HEK293 (cell line): ENCODE measurements around the gene SIGMAR1.

ENCODE experiments used
- CTCF ChIA-PET: fragments of 350-600 bp; formaldehyde crosslinking; extraction: SDS; loops from one replicate; lab custom pipeline; 2021; ENCODE audit warnings: antibody characterized with exemption; lab: Yijun Ruan, JAX
- POLR2A ChIA-PET: fragments of 300-600 bp; formaldehyde crosslinking; extraction: SDS; loops from one replicate; lab custom pipeline; 2020; ENCODE audit warnings: antibody characterized with exemption, inconsistent platforms; lab: Yijun Ruan, JAX
- H3K27ac ChIP-seq: fragments of 200-500 bp; sonication (Bioruptor generic); 2 replicates; pipeline ENCODE4 v1.5.1; 2014; ENCODE audit warnings: low read depth, low read length, control low read depth, inconsistent platforms; ENCODE audit errors: extremely low read depth
- H3K36me3 ChIP-seq, 2 experiments: fragments of 200-500 bp in 1 of 2; sonication (Bioruptor generic) in 1 of 2; 1 replicate in 1 of 2; 2 replicates in 1 of 2; pipeline ENCODE4 v1.5.1; 2014 to 2017; ENCODE audit warnings: inconsistent platforms in 2 of 2, low read length in 2 of 2; ENCODE audit not compliant: control insufficient read depth in 2 of 2, insufficient read depth in 1 of 2
- H3K4me1 ChIP-seq: fragments of 200-500 bp; sonication (Bioruptor generic); 2 replicates; pipeline ENCODE4 v1.5.1; 2014; ENCODE audit warnings: mild to moderate bottlenecking, low read length, inconsistent platforms; ENCODE audit not compliant: control insufficient read depth, insufficient read depth
- H3K4me3 ChIP-seq: 2 replicates; pipeline ENCODE4 v1.5.1; 2011; ENCODE audit warnings: low read depth, mild to moderate bottlenecking, control low read depth, low read length, moderate library complexity
- H3K9me3 ChIP-seq: fragments of 200-500 bp; sonication (Bioruptor generic); 2 replicates; pipeline ENCODE4 v1.5.1; 2014; ENCODE audit warnings: low read depth, low read length, inconsistent platforms; ENCODE audit not compliant: control insufficient read depth, insufficient read depth
- GLIS2 ChIP-seq: fragments of 450-650 bp; formaldehyde crosslinking; IDR thresholded peaks from 2 replicates; pipeline ENCODE4 v1.5.1; 2016; ENCODE audit warnings: missing biosample characterization, missing genetic modification characterization
- IKZF3 ChIP-seq: fragments of 450-650 bp; IDR thresholded peaks from 2 replicates; pipeline ENCODE4 v1.5.0; 2018; ENCODE audit warnings: missing biosample characterization, mild to moderate bottlenecking, missing genetic modification characterization, moderate library complexity
- KLF16 ChIP-seq: fragments of 450-650 bp; formaldehyde crosslinking; IDR thresholded peaks from 2 replicates; pipeline ENCODE4 v1.5.1; 2017; ENCODE audit warnings: missing biosample characterization, missing genetic modification characterization
- WT1 ChIP-seq: fragments of 450-650 bp; formaldehyde crosslinking; IDR thresholded peaks from 2 replicates; pipeline ENCODE4 v1.5.1; 2016; ENCODE audit warnings: missing biosample characterization, missing genetic modification characterization
- ZBTB1 ChIP-seq: fragments of 450-650 bp; formaldehyde crosslinking; IDR thresholded peaks from 2 replicates; pipeline ENCODE4 v1.5.1; 2016; ENCODE audit warnings: missing biosample characterization, missing genetic modification characterization
- ZBTB17 ChIP-seq: fragments of 450-650 bp; formaldehyde crosslinking; IDR thresholded peaks from 2 replicates; pipeline ENCODE4 v1.5.1; 2016; ENCODE audit warnings: missing biosample characterization, missing genetic modification characterization
- ZBTB21 ChIP-seq: fragments of 450-650 bp; formaldehyde crosslinking; IDR thresholded peaks from 2 replicates; pipeline ENCODE4 v1.5.1; 2017; ENCODE audit warnings: missing biosample characterization, missing genetic modification characterization
- ZIC2 ChIP-seq: fragments of 450-650 bp; formaldehyde crosslinking; IDR thresholded peaks from 2 replicates; pipeline ENCODE4 v1.5.1; 2016; ENCODE audit warnings: missing biosample characterization, missing genetic modification characterization
- ZNF157 ChIP-seq: fragments of 450-650 bp; formaldehyde crosslinking; IDR thresholded peaks from 2 replicates; pipeline ENCODE4 v1.5.1; 2016; ENCODE audit warnings: missing biosample characterization, missing genetic modification characterization
- ZNF202 ChIP-seq: fragments of 450-650 bp; formaldehyde crosslinking; IDR thresholded peaks from 2 replicates; pipeline ENCODE4 v1.5.1; 2016; ENCODE audit warnings: missing biosample characterization, missing genetic modification characterization, borderline replicate concordance
- ZNF214 ChIP-seq: fragments of 450-650 bp; formaldehyde crosslinking; IDR thresholded peaks from 2 replicates; pipeline ENCODE4 v1.5.1; 2017; ENCODE audit warnings: missing biosample characterization, mild to moderate bottlenecking, missing genetic modification characterization, borderline replicate concordance
- ZNF544 ChIP-seq: fragments of 450-650 bp; formaldehyde crosslinking; IDR thresholded peaks from 2 replicates; pipeline ENCODE4 v1.5.0; 2017; ENCODE audit warnings: missing biosample characterization, missing genetic modification characterization
- ZNF600 ChIP-seq: fragments of 450-650 bp; formaldehyde crosslinking; IDR thresholded peaks from 2 replicates; pipeline ENCODE4 v1.5.1; 2016; ENCODE audit warnings: missing biosample characterization, missing genetic modification characterization
- ZNF621 ChIP-seq: fragments of 450-650 bp; formaldehyde crosslinking; IDR thresholded peaks from 2 replicates; pipeline ENCODE4 v1.5.1; 2017; ENCODE audit warnings: missing biosample characterization, missing genetic modification characterization
- ZNF664 ChIP-seq: fragments of 450-650 bp; formaldehyde crosslinking; IDR thresholded peaks from 2 replicates; pipeline ENCODE4 v1.5.1; 2016; ENCODE audit warnings: missing biosample characterization, missing genetic modification characterization
- ZNF677 ChIP-seq: fragments of 450-650 bp; IDR thresholded peaks from 2 replicates; pipeline ENCODE4 v1.5.0; 2018; ENCODE audit warnings: missing biosample characterization, mild to moderate bottlenecking, missing genetic modification characterization, moderate library complexity
- TF ChIP-seq, protein P1 (sequence below): fragments of 450-650 bp; formaldehyde crosslinking; IDR thresholded peaks from 2 replicates; pipeline ENCODE4 v1.5.1; 2016; ENCODE audit warnings: missing biosample characterization, missing genetic modification characterization, borderline replicate concordance
- TF ChIP-seq, protein P2 (sequence below): fragments of 450-650 bp; formaldehyde crosslinking; IDR thresholded peaks from 2 replicates; pipeline ENCODE4 v1.5.1; 2016; ENCODE audit warnings: missing biosample characterization, missing genetic modification characterization
- TF ChIP-seq, protein P3 (sequence below): fragments of 450-650 bp; formaldehyde crosslinking; IDR thresholded peaks from 2 replicates; pipeline ENCODE4 v1.5.1; 2017; ENCODE audit warnings: missing biosample characterization, missing genetic modification characterization
- TF ChIP-seq, protein P4 (sequence below): fragments of 450-650 bp; formaldehyde crosslinking; IDR thresholded peaks from 2 replicates; pipeline ENCODE4 v1.5.1; 2016; ENCODE audit warnings: missing biosample characterization, missing genetic modification characterization
- TF ChIP-seq, protein P5 (sequence below): fragments of 450-650 bp; formaldehyde crosslinking; IDR thresholded peaks from 2 replicates; pipeline ENCODE4; 2016; ENCODE audit warnings: missing biosample characterization, missing genetic modification characterization
- TF ChIP-seq, protein P6 (sequence below): fragments of 450-650 bp; formaldehyde crosslinking; IDR thresholded peaks from 2 replicates; pipeline ENCODE4 v1.5.1; 2016; ENCODE audit warnings: missing biosample characterization, missing genetic modification characterization

The SIGMAR1 gene

DNA sequence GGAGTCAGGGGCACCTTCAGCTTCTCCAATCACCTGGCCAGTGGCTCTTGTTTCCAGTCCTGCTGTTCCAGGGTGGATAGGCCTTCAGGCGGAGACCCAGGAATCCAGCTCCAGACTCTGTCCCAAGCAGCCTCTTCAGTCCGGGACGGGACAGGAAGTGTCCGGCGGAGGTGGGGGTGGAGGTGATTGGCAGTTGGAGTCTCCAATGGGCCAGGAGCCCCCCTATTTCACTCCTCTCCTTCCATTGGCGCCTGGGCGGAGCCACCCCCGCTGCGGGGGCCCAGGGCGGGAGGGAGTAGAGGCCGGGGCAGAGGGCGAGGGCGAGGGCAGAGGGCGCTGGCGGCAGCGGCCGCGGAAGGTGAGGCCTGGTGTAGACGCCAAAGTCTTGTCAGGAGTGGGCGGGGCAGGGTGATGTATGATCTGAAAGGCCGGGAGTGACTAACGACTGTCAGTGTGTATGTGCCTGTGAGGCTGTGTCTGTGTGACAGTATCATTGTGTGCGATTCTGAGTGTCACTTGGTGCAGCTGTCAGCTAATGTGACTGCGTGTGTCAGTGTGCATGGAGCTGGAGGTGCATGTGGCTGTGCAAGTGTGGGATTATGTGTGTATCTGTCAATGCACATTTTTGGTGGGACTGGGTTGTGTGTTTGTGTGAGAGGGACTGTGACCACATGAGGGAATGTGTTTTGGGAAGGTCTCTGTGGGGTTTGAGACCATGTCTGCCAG is 14.5 kb upstream of the SIGMAR1 start, which contains the start of gene IL11RA:
Gene IL11RA, plus strand, starts transcription at position 310 of the 726 bp plus-strand sequence. CDS start 3,033 bp downstream, outside the sequence.
- peaks cover 6% of the 10 kb centered on the region for H3K4me1 ChIP-seq
- CTCF ChIA-PET: interaction anchor here (0.5 to 13.3 kb wide), 4 partner anchors 17 to 45 kb away, joined by 3 to 125 read pairs (median 4); partner anchors contain the start of gene SIGMAR1
- peak within 1 kb of the TSS; percentile 29; the same call in 1 of the 2 replicates for H3K27ac ChIP-seq
- TF ChIP-seq ZBTB1 (tag by site-specific recombination) (no peak), ZNF202 (tag by site-specific recombination) (no peak), ZBTB17 (tag by site-specific recombination) (peak; percentile 74), ZNF157 (tag by site-specific recombination) (no peak), ZNF664 (tag by site-specific recombination) (no peak), ZNF214 (tag by site-specific recombination) (no peak), ZNF600 (tag by site-specific recombination) (peak; percentile 51; the same call in 1 of the 2 replicates), ZNF621 (tag by site-specific recombination) (no peak), ZIC2 (peak; percentile 44; the same call in 1 of the 2 replicates), GLIS2 (tag by site-specific recombination) (peak; percentile 71), ZNF677 (tag by site-specific recombination) (no peak), ZNF544 (tag by site-specific recombination) (no peak), KLF16 (tag by site-specific recombination) (peak; percentile 74), WT1 (tag by site-specific recombination) (no peak), ZBTB21 (no peak), IKZF3 (tag by site-specific recombination) (peak; percentile 70)
- TF ChIP-seq, protein P1, sequence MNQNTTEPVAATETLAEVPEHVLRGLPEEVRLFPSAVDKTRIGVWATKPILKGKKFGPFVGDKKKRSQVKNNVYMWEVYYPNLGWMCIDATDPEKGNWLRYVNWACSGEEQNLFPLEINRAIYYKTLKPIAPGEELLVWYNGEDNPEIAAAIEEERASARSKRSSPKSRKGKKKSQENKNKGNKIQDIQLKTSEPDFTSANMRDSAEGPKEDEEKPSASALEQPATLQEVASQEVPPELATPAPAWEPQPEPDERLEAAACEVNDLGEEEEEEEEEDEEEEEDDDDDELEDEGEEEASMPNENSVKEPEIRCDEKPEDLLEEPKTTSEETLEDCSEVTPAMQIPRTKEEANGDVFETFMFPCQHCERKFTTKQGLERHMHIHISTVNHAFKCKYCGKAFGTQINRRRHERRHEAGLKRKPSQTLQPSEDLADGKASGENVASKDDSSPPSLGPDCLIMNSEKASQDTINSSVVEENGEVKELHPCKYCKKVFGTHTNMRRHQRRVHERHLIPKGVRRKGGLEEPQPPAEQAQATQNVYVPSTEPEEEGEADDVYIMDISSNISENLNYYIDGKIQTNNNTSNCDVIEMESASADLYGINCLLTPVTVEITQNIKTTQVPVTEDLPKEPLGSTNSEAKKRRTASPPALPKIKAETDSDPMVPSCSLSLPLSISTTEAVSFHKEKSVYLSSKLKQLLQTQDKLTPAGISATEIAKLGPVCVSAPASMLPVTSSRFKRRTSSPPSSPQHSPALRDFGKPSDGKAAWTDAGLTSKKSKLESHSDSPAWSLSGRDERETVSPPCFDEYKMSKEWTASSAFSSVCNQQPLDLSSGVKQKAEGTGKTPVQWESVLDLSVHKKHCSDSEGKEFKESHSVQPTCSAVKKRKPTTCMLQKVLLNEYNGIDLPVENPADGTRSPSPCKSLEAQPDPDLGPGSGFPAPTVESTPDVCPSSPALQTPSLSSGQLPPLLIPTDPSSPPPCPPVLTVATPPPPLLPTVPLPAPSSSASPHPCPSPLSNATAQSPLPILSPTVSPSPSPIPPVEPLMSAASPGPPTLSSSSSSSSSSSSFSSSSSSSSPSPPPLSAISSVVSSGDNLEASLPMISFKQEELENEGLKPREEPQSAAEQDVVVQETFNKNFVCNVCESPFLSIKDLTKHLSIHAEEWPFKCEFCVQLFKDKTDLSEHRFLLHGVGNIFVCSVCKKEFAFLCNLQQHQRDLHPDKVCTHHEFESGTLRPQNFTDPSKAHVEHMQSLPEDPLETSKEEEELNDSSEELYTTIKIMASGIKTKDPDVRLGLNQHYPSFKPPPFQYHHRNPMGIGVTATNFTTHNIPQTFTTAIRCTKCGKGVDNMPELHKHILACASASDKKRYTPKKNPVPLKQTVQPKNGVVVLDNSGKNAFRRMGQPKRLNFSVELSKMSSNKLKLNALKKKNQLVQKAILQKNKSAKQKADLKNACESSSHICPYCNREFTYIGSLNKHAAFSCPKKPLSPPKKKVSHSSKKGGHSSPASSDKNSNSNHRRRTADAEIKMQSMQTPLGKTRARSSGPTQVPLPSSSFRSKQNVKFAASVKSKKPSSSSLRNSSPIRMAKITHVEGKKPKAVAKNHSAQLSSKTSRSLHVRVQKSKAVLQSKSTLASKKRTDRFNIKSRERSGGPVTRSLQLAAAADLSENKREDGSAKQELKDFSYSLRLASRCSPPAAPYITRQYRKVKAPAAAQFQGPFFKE: no peak
- TF ChIP-seq, protein P2, sequence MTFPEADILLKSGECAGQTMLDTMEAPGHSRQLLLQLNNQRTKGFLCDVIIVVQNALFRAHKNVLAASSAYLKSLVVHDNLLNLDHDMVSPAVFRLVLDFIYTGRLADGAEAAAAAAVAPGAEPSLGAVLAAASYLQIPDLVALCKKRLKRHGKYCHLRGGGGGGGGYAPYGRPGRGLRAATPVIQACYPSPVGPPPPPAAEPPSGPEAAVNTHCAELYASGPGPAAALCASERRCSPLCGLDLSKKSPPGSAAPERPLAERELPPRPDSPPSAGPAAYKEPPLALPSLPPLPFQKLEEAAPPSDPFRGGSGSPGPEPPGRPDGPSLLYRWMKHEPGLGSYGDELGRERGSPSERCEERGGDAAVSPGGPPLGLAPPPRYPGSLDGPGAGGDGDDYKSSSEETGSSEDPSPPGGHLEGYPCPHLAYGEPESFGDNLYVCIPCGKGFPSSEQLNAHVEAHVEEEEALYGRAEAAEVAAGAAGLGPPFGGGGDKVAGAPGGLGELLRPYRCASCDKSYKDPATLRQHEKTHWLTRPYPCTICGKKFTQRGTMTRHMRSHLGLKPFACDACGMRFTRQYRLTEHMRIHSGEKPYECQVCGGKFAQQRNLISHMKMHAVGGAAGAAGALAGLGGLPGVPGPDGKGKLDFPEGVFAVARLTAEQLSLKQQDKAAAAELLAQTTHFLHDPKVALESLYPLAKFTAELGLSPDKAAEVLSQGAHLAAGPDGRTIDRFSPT (tag by site-specific recombination): peak; percentile 96
- TF ChIP-seq, protein P3, sequence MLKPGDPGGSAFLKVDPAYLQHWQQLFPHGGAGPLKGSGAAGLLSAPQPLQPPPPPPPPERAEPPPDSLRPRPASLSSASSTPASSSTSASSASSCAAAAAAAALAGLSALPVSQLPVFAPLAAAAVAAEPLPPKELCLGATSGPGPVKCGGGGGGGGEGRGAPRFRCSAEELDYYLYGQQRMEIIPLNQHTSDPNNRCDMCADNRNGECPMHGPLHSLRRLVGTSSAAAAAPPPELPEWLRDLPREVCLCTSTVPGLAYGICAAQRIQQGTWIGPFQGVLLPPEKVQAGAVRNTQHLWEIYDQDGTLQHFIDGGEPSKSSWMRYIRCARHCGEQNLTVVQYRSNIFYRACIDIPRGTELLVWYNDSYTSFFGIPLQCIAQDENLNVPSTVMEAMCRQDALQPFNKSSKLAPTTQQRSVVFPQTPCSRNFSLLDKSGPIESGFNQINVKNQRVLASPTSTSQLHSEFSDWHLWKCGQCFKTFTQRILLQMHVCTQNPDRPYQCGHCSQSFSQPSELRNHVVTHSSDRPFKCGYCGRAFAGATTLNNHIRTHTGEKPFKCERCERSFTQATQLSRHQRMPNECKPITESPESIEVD (tag by site-specific recombination): no peak
- TF ChIP-seq, protein P4, sequence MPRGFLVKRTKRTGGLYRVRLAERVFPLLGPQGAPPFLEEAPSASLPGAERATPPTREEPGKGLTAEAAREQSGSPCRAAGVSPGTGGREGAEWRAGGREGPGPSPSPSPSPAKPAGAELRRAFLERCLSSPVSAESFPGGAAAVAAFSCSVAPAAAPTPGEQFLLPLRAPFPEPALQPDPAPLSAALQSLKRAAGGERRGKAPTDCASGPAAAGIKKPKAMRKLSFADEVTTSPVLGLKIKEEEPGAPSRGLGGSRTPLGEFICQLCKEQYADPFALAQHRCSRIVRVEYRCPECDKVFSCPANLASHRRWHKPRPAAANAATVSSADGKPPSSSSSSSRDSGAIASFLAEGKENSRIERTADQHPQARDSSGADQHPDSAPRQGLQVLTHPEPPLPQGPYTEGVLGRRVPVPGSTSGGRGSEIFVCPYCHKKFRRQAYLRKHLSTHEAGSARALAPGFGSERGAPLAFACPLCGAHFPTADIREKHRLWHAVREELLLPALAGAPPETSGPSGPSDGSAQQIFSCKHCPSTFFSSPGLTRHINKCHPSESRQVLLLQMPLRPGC (tag by site-specific recombination): 0 out of 2 replicates have a peak, but pooled peaks have one; percentile 61
- TF ChIP-seq, protein P5, sequence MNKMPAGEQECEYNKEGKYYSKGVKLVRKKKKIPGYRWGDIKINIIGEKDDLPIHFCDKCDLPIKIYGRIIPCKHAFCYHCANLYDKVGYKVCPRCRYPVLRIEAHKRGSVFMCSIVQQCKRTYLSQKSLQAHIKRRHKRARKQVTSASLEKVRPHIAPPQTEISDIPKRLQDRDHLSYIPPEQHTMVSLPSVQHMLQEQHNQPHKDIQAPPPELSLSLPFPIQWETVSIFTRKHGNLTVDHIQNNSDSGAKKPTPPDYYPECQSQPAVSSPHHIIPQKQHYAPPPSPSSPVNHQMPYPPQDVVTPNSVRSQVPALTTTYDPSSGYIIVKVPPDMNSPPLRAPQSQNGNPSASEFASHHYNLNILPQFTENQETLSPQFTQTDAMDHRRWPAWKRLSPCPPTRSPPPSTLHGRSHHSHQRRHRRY (tag by site-specific recombination): no peak
- TF ChIP-seq, protein P6, sequence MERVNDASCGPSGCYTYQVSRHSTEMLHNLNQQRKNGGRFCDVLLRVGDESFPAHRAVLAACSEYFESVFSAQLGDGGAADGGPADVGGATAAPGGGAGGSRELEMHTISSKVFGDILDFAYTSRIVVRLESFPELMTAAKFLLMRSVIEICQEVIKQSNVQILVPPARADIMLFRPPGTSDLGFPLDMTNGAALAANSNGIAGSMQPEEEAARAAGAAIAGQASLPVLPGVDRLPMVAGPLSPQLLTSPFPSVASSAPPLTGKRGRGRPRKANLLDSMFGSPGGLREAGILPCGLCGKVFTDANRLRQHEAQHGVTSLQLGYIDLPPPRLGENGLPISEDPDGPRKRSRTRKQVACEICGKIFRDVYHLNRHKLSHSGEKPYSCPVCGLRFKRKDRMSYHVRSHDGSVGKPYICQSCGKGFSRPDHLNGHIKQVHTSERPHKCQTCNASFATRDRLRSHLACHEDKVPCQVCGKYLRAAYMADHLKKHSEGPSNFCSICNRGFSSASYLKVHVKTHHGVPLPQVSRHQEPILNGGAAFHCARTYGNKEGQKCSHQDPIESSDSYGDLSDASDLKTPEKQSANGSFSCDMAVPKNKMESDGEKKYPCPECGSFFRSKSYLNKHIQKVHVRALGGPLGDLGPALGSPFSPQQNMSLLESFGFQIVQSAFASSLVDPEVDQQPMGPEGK (tag by site-specific recombination): peak; percentile 80

More for the DNA sequence above, 14.5 kb upstream of the SIGMAR1 start, which contains the start of gene IL11RA:
- POLR2A ChIA-PET: interaction anchor here (0.6 to 2.8 kb wide), 7 partner anchors 8 to 418 kb away, joined by 3 to 21 read pairs (median 5); partner anchors contain the start of genes DCTN3 and SIGMAR1
- Histone ChIP-seq H3K4me3 (peak within 1 kb of the TSS; percentile 34), H3K9me3 (no peaks in the 10 kb centered on the region), H3K36me3 (peaks cover 0 to 40% of the 10 kb centered on the region in 2 experiments; a peak in 2 of 3 replicates)
